HepG2 (cell line): ENCODE data around the gene L3MBTL1. TPM values are rescaled to one million over a fixed set of nuclear protein-coding genes. Genes with fewer than 3 reads are reported as not detected.

ENCODE experiments used
- GZF1 ChIP-seq: sonication (generic); formaldehyde crosslinking; IDR thresholded peaks from 2 replicates; pipeline ENCODE4 v1.5.1; 2020; ENCODE audit warnings: mild to moderate bottlenecking, missing genetic modification reagents
- HNF4G ChIP-seq, 2 experiments: sonication (generic) in 1 of 2; formaldehyde crosslinking in 1 of 2; IDR thresholded peaks; 2 replicates each; pipeline versions ENCODE4 v1.4.0 to v1.6.1; 2011 to 2020; ENCODE audit warnings: borderline replicate concordance in 2 of 2, low read depth in 2 of 2, mild to moderate bottlenecking in 2 of 2, low read length in 1 of 2, missing genetic modification reagents in 1 of 2, moderate library complexity in 1 of 2
- MAZ ChIP-seq, 2 experiments: sonication (generic) in 1 of 2; formaldehyde crosslinking in 1 of 2; IDR thresholded peaks; 2 replicates each; pipeline versions ENCODE4 v1.5.0 to v1.6.1; 2012 to 2020; ENCODE audit warnings: low read depth in 2 of 2, mild to moderate bottlenecking in 2 of 2, borderline replicate concordance in 1 of 2, improper control_type of control experiment in 1 of 2, low read length in 1 of 2, missing genetic modification reagents in 1 of 2, moderate library complexity in 1 of 2
- MYPOP ChIP-seq: sonication (generic); formaldehyde crosslinking; IDR thresholded peaks from 2 replicates; pipeline ENCODE4 v1.8.1; 2023; ENCODE audit warnings: mild to moderate bottlenecking, moderate library complexity, missing genetic modification reagents
- NCOR1 ChIP-seq: fragments of 200-600 bp; sonication (generic); IDR thresholded peaks from 2 replicates; pipeline ENCODE4 v1.7.0; 2017; ENCODE audit warnings: antibody characterized with exemption, low read length, borderline replicate concordance
- PAF1 ChIP-seq: IDR thresholded peaks from 2 replicates; pipeline ENCODE4 v1.6.1; 2016; ENCODE audit warnings: missing genetic modification reagents, missing compliant biosample characterization
- POLR2AphosphoS5 ChIP-seq: IDR thresholded peaks from 2 replicates; pipeline ENCODE4 v1.6.1; 2012; ENCODE audit warnings: low read depth, low read length
- PREB ChIP-seq: sonication (generic); formaldehyde crosslinking; IDR thresholded peaks from 2 replicates; pipeline ENCODE4 v1.4.0; 2020; ENCODE audit warnings: missing genetic modification reagents
- RFX1 ChIP-seq: fragments of 450-650 bp; IDR thresholded peaks from 2 replicates; pipeline ENCODE4 v1.6.1; 2017
- RNF219 ChIP-seq: sonication (generic); formaldehyde crosslinking; IDR thresholded peaks from 2 replicates; pipeline ENCODE4 v1.5.0; 2020; ENCODE audit warnings: mild to moderate bottlenecking, missing genetic modification reagents
- SMYD3 ChIP-seq: sonication (generic); formaldehyde crosslinking; IDR thresholded peaks from 2 replicates; pipeline ENCODE4 v1.8.1; 2023; ENCODE audit warnings: mild to moderate bottlenecking, missing genetic modification reagents
- TFDP2 ChIP-seq: sonication (generic); formaldehyde crosslinking; IDR thresholded peaks from 2 replicates; pipeline ENCODE4 v1.4.0; 2020; ENCODE audit warnings: missing genetic modification reagents
- ZBTB20 ChIP-seq: sonication (generic); formaldehyde crosslinking; IDR thresholded peaks from 2 replicates; pipeline ENCODE4 v1.8.1; 2023; ENCODE audit warnings: missing genetic modification reagents, low read depth, mild to moderate bottlenecking, borderline replicate concordance
- ZBTB33 ChIP-seq: sonication (generic); formaldehyde crosslinking; IDR thresholded peaks from 2 replicates; pipeline ENCODE4 v1.4.0; 2020; ENCODE audit warnings: missing genetic modification reagents
- ZBTB42 ChIP-seq: sonication (generic); formaldehyde crosslinking; IDR thresholded peaks from 2 replicates; pipeline ENCODE4 v1.5.0; 2020; ENCODE audit warnings: mild to moderate bottlenecking, missing genetic modification reagents
- ZC3H13 ChIP-seq: sonication (generic); formaldehyde crosslinking; IDR thresholded peaks from 2 replicates; pipeline ENCODE4 v1.8.1; 2023; ENCODE audit warnings: mild to moderate bottlenecking, missing genetic modification reagents, moderate library complexity
- ZNF20 ChIP-seq: sonication (generic); formaldehyde crosslinking; IDR thresholded peaks from 2 replicates; pipeline ENCODE4 v1.4.0; 2020; ENCODE audit warnings: mild to moderate bottlenecking, moderate library complexity, missing genetic modification reagents
- ZNF772 ChIP-seq: sonication (generic); formaldehyde crosslinking; IDR thresholded peaks from 2 replicates; pipeline ENCODE4 v1.5.0; 2020; ENCODE audit warnings: mild to moderate bottlenecking, missing genetic modification reagents
- ZSCAN29 ChIP-seq: sonication (generic); formaldehyde crosslinking; conservative IDR thresholded peaks from 2 replicates; pipeline ENCODE4 v1.4.0; 2020; ENCODE audit warnings: mild to moderate bottlenecking, missing genetic modification reagents
- ZUFSP ChIP-seq: sonication (generic); formaldehyde crosslinking; IDR thresholded peaks from 2 replicates; pipeline ENCODE4 v1.9.0; 2021; ENCODE audit warnings: missing genetic modification reagents, mild to moderate bottlenecking, borderline replicate concordance
- polyA plus RNA-seq, 8 experiments: library from polyadenylated mRNA; depleted of rRNA in 3 of 8; stranded (reverse) in 7 of 8; unstranded in 1 of 8; fragments of >200 nt; fragmentation: Illumina TruSeq in 4 of 8; extraction: Trizol in 4 of 8; gene quantifications; 2 replicates each; pipeline versions ENCODE4 v1.2.1 to v1.2.3, GENCODE V29; 2011 to 2016; ENCODE audit warnings: low read depth in 4 of 8, missing spikeins in 1 of 8, mixed read lengths in 1 of 8; ENCODE audit not compliant: insufficient read depth in 1 of 8
- total RNA-seq, 5 experiments: library from RNA; depleted of rRNA; stranded (reverse); fragments of >200 nt; fragmentation: Illumina TruSeq; extraction: Trizol; gene quantifications; 2 replicates each; pipeline ENCODE4 v1.2.3, GENCODE V29; 2016; ENCODE audit warnings: low read depth in 1 of 5

L3MBTL1 gene
- total and polyA plus RNA-seq, 2 of the 13 experiments (the other 11 are each of a cell fraction or from before 2014, with no cell fraction given), result 9.0 to 17.8 TPM

- TF ChIP-seq RFX1, result no peak
- TF ChIP-seq ZSCAN29 (CRISPR knock-in tag), result no peak; the same call in 1 of the 2 replicates
- TF ChIP-seq PAF1 (CRISPR knock-in tag), result no peak
- 0 out of 2 replicates have a peak, but pooled peaks have one; percentile 7 for TF ChIP-seq ZBTB42 (CRISPR knock-in tag)
- no peak for TF ChIP-seq ZC3H13
- no peak for TF ChIP-seq HNF4G (IDR thresholded peaks at IDR 0.05; ENCODE audit: borderline replicate concordance, low read depth, low read length)
- TF ChIP-seq HNF4G (CRISPR knock-in tag; IDR thresholded peaks at IDR 0.05; ENCODE audit: borderline replicate concordance, low read depth), result no peak
- TF ChIP-seq GZF1 (CRISPR knock-in tag), result no peak
- TF ChIP-seq ZUFSP (CRISPR knock-in tag), result no peak
- no peak for TF ChIP-seq ZBTB33 (CRISPR knock-in tag)
- TF ChIP-seq SMYD3 (CRISPR knock-in tag), result peak; percentile 10; the same call in 1 of the 2 replicates
- TF ChIP-seq ZNF772 (CRISPR knock-in tag), result no peak
- no peak for TF ChIP-seq MYPOP
- no peak for TF ChIP-seq MAZ (IDR thresholded peaks at IDR 0.05; ENCODE audit: borderline replicate concordance, low read depth, low read length)
- TF ChIP-seq MAZ (CRISPR knock-in tag; IDR thresholded peaks at IDR 0.05; ENCODE audit: low read depth), result peak; percentile 45; the same call in 1 of the 2 replicates
- TF ChIP-seq POLR2AphosphoS5, result no peak
- TF ChIP-seq PREB (CRISPR knock-in tag), result no peak
- TF ChIP-seq TFDP2 (CRISPR knock-in tag), result no peak
- peak; percentile 96 for TF ChIP-seq RNF219 (CRISPR knock-in tag)
- 0 out of 2 replicates have a peak, but pooled peaks have one; percentile 5 for TF ChIP-seq NCOR1
- no peak for TF ChIP-seq ZBTB20 (CRISPR knock-in tag)
- TF ChIP-seq ZNF20 (CRISPR knock-in tag), result no peak
Observed at GRCh38 chr20:43531091-43531443, 23.6 kb downstream of the L3MBTL1 start (continued).
